Activated CD8-positive, alpha-beta memory T cell treated with anti-CD3 and anti-CD28 coated beads, Interleukin-2, amount 50 U/mL, for 48 hours (primary cell): ENCODE results near the gene TFAP2A.

ENCODE experiments used
- DNase-seq: peaks from one replicate; pipeline ENCODE4 v3.0.0-alpha.2; 2020

TFAP2A gene

DNA sequence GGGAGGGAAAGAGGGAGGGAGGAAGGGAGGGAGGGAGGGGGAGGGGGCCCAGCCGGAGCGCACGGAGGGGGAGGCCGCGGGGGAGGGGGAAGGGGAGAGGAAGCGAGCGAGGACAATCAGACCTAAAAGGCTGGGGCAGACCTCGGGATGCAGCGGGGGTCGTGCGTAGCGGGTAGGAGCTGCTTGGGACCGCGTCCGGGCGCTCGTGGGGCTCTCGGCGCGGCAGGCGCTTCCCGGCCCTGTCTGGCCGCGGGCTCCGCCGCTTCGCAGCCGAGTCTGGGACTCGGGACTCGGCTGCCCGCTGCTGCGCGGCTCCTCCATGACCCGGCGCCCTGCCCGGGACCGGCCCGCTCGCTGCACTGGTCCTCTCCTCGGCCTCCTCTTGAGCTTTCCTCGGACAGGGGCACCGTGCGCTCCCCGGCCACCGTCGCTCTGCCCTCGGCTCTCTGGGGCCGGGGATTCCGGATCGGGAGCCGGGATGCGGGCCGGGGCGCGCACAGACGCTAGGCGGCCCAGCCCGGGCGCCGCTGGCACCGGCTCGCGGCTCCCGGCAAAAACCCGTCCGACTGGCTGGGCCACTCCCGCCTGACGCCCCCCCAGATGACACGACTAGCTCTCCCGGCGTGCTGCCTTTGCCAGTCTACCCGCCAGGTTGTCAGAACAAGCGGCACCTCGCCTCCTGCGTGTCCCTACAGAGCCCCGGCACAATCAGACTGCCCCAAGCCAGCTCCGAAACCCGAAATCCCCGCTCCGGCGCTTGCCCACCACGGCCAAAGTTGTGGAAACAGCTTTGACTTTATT, 2.2 kb downstream of the TFAP2A start:
- DNase-seq = no peak

DNA sequence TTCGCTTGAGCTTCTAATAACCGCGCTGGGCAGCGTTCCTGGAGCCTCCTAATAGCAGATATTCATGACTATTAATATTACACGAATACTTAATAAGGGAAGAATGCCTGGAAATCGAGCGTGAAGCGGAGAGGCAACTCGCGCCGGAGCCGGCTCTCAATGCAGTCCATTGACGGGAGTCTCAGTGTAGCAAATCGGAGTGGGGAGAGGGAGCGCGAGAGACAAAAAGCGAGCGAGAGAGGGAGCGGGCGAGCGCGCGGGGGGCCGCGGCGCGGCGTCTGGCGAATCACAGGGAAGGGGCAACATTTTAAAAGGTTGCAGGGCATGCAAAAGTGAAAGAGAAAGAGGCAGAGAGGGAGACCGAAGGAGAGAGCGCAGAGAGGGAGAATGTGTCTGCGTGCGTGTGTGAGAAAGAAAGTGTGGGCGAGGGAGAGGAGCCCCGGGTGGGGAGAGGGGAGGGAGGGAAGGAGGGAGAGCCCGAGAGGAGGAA, 2.9 kb downstream of the TFAP2A start:
- DNase-seq = no peak

DNA sequence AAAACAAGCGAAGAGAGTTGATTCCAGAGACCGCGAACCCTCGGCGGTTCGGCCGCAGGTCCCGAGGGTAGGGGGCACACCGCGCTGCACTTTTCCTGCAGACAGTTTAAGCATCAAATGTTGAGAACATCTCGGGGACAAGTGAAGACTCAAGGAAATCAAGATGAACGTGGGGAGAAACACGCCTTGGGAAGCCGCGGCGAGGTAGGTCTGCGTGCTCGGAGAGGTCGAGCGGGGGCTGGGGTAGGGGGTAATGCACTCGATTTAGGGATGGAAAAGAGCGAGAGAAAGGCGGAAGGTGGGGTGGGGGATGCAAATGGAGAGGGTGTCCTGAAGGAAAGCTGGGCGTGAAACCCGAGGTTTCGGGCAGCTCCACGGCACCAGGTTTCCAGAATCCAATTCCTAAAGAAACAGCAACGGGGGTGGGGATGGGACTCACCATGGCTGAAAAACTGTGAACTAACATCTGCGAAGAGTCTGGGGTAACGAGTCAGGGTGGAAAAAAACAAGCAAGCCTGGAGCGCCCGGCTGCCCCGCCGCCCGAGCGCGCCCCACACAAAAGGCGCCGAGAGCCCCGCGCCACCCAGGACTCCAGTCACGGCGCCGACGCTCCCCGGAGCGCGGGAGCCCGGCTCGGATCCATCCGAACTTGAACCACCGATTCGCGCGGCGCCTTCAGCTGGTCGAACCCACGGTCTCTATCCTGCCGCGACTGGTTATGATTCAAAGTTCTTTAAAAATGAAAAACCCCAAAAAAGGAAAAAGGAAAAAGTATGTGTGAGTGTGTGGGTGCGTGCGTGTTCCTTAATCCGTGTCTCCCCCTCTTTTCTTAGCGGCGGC, 3.5 kb downstream of the TFAP2A start:
- no peak for DNase-seq

DNA sequence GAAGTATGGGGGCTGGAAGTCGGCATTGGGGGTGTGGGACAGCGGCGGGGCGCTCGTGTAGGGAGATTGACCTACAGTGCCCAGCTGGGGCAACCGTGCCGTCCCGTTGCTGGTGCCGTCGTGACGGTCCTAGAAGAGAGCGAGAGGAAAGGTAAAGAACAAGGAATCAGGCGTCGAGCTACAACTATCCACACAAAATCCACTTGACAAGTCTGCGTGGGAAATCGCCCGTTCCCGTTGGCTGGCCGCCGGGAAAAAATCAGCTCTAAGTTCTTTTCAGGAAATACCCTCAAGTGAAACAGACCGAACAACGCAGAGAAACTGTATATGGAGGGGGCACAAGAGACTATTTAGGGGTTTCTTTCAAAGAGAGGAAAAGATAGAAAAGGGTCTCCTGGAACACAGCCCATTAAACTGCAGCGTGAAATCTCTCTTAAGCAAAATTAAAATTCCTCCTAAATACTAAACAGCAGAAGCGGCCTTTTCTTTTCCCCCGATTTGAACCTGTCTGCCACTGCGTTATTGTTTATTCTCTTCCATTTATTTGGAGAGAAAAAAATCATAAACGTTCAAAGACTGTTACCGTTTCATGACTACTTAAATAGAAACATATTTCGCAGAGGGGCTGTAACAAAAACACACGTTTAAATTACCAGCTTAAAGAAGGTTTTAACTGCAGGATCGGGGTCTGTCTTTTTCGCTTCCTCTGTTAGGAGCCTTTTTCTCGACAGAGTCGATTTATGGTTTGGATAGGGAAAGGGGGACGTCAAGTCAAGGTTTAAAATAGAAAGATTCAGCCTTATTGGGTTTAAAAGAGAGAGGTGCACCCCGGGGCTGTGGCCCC, 4.4 kb downstream of the TFAP2A start:
- DNase-seq = no peak

DNA sequence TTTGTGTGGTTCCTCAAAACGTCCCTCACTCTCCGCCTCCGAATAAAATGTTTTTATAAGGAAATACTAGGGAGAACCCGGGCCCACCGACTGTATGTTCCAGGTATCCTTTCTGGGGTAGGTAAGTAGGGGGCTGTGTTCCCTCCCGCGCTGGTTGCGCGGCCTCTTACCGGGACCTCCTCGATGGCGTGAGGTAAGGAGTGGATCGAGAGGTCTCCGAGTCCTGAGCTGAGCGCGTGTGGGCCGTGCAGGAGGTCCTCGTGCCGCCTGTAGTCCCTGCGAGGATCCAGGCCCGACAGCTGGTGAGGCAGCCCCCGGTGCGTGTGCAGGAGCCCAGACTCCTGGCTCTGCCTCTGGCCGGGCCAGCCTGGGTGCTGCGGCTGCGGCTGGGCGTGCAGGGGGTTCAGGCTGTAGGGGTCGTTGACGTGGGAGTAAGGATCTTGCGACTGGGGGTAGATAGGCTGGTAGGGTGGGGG, 5.1 kb downstream of the TFAP2A start:
- no peak for DNase-seq

DNA sequence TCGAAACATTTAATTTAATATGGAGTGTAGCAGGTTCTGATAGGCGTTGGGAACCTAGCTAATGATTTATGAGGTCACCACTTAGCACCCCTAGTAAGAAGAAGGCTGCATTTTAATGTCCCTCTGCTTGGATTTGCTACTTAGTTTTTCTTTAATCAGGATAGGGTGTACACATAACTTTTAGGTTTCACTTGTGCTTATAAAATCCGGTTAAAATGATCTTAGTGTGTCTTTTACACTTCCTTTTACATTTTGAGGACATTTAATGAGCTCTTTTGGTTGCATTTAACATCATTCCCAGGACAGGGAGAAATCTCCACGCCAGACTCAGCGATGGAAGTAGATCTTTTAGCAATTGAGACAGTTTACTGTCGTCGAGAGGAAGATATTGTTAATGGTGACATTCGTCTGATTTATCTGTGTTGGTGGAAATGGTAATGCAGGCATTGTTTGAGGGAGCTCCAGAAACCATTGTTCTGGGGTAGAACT, 5.6 kb downstream of the TFAP2A start:
- no peak for DNase-seq

DNA sequence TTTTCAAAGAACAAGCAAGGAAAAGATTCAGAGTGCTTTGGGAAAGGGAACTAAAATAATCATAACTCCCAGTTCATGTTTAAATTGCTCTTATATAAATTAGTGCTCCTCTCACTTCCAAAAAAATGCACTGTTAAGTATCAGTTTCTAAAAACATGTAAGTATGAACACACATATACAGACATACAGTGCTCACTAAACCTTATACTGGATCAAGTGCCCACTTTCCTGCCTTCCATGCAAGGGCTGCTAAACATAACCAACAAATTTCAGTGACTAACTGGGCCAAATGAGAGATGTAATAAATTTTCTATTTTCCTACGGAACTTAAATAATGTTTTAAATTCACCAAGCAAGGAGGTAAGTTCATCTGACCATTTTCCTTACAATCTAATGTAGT, 6.4 kb downstream of the TFAP2A start:
- DNase-seq = no peak

DNA sequence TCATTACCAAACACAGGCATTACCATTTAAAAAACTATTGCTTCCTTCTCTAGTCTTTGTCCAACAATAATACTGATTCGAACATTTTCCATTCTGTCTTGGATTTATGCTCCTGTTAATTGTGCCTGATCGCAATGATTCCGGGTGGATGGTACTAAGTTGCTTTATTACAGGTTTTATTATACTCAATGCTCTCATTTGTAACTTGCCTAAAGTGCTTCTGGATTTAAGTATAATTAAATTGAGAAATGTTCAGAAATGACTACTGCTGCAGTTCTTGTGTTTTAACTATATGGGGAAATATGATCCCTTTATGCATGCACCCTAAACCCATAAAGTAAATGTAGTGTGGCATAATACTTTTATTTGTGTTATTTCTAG, 7.2 kb downstream of the TFAP2A start:
- no peak for DNase-seq

DNA sequence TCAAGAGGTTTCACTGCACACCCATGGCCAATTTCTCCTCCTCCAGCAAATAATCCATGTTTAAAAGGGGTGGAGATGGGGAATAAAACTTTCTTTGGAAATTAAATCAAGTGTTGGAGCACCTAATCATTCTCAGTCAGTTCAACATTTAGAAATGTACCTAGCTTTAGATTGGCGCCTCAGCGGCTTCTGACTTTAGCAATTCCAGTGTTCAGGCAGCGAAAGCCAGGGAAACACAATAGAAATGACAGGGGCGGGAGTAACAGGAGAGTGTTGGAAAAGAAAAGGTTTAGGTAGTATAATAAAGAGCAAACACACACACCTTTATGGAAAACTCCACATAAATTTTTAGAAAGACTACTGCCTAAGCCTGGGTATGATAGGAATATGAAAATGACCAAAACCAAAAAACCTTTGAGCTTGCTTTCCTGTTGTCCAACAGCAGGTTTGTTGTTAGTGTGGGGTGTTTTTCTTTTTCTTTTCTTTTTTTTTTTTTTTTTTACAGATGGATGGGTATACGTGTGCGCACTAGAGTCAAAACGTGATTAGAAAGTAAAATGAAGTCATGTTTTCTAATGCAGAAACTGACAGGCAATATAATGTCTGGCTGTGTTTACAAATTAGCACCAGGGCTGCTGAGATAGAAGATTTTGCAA, 7.7 kb downstream of the TFAP2A start:
- no peak for DNase-seq

DNA sequence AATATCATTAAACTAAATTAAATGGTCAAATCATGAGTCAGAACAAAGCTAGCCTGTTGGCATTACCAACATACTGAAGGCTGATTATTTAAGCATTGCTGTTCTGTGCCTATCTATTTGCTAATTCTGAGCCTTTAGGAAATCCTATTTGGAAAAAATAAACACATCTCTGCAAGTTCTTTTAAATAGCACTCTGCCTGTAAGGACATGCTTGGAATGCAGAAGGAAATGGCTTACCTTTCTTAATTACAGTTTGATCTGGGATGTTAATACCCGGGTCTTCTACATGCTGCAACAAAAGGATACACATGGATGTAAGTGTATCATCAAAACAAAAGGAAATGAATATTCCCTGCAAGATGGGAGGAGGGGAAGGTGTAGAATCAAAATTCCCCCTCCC, 8.3 kb downstream of the TFAP2A start:
- DNase-seq = no peak

DNA sequence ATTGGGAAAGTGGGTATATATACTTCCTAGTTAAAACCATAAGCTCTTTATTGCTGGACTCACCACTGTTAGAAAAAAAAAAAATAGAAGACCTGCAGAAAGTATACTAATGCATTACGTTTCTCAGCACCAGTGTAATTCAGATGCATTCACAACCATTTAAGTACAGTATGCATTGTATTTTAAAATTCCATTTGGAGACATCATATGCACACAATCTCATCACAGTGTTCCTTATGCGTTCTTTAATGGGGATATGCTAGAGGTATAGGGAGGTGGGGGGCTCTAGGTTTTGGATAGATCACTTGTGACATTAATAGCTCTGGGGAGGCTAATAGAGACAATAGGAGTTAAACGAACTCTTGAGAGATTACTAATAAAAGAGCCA, 9.4 kb downstream of the TFAP2A start:
- no peak for DNase-seq

DNA sequence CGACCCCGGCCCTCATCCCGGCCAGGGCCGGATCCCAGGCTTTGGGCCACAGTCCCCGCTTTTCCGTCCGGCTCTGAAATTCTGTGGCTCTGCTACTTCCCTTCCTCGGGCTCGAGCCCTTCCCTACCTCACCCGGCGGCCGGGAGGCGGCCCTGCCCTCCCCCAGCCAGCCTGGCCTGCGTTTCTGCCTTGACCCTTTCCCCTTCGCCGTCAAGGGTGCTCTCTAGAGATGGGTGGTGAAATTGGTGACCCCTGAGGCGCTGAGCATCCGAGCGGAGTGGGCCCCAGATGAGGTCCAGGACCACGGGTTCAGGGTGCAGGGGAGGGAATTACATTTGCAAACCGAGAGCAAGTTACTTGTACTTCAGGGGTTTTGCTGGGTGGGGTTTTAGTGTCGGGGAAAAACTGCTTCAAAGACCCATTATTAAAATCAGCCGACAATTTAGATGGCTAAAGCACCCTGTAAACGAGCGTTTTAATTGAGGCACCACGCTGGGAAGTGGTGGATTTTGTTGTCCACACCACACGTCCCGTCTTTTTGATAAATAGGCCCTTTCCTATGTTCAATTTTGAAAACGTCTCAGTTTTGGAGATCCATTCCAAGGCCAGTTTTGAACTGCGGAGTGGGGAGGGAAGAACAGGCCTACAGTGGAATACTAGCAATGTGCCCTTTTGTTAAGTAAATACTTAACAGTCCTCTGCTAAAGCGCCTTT, 9.9 kb downstream of the TFAP2A start:
- no peak for DNase-seq

DNA sequence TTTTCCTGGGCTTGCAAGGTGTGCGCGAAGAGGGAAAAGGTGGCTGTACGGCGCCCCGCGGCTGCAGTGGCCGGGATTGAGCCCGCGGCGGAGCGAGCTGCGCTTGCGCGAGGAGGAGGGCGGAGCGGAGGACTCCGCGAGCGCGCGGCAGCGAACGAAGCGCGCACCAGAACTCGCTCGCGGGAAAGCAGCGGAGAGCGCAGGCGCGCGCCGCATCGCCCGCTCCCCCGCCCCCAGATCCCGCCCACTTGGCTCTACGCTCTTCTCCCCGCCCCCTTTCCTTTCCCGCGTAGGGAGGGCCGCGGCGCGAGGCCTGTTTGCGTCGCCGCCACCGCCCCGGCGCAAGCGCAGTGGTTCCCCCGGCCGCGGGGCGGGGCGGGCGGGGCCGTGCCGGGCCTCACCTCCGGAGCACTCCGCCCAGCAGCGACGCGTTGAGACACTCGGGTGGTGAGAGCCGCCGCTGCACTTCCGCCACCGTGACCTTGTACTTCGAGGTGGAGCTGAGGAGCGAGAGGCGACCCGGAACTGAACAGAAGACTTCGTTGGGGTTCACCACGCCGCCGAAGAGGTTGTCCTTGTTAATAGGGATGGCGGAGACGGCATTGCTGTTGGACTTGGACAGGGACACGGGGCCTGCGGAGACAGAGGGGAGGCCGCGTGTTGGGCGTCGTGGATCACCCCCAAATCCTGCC, 10.6 kb downstream of the TFAP2A start:
- peak; percentile 91 for DNase-seq

DNA sequence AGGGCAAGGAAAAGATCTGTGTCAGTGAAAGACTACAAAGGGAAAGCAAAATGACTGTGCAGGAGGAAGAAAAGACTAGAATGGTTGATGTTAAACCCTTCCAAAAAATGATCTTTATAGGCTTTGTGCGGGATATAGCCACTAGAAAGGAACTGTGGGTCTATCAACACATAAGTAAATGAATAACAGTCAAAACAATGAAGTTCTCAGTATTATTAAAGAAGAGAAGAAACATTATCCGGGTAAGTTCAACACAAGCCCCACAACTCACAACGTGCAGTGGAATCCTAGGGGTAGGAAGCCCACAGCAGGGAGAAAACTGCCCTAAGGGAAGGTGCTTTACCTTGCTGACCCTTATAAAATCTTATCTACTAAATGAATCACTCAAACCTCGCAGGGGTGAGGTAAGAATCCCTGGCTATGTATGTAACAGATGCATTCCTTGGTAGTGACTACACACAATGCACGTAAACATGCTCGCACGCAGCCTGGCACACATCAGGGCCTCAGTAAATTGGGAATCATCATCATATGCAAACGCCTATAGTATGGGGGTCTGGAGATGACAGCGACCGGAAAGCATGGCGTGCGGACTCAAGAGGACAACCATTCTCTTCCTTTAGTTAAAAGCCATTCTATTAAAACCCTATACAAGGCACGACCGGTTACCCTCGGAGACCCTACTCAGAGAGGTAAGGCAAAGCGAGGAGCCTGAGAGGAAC, 11.3 kb downstream of the TFAP2A start:
- DNase-seq = no peak

DNA sequence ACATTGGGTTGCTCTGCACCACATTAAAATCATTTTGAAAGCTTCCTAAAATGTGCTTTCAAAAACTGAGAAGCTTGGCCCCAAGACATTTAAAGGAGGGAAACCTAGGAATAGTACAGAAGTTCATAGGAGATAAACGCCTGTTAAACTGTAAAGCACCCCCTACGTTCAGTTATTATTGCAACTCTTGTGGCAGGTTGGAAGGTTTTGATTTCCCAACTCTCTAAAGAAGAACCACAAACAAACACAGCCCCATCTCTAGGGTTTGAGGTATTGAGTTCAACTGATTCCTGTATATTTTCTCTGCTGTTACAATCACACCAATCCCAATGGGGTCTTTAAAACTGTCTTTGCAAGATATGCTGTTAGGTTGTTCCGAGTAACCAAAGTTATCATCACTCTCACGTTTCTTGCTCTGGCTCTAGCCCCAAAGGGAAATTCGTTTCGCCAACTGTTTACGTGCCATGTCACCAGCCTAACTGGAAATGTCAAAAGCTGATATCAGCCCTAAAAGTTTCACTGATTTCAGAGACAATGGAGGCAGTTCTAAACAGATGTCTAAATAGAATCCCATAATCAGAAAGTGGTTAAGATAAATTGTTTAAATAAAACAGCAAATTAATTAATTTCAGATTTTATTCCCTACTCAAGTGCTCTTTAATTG, 12.1 kb downstream of the TFAP2A start:
- no peak for DNase-seq

DNA sequence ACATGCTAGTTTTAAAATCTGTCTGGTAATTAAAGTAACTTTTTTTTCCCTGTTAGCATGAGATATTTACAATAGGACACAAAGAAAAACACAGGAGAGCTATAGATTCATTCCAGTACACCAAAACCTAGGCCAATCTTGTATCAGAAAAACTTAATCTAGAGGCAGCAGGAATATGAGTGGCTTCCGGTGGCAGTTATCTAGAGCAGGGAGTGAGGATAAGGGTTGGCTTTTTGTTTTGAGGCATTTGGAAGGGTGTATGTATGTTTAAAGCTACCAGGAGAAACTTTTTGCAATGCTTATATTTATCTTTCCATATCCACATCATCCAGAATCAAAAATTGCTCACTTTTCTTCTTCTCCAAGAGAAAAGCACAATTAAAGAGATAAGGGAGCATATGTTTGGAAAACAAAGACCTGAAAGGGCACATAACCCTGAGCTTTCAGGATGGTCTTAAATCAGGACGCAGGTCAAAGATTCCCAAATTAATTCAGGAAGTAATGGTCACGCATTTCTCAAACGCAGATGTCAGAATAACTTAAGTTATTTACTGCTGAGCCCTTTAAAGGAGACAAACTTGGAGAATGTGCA, 13.1 kb downstream of the TFAP2A start:
- no peak for DNase-seq

DNA sequence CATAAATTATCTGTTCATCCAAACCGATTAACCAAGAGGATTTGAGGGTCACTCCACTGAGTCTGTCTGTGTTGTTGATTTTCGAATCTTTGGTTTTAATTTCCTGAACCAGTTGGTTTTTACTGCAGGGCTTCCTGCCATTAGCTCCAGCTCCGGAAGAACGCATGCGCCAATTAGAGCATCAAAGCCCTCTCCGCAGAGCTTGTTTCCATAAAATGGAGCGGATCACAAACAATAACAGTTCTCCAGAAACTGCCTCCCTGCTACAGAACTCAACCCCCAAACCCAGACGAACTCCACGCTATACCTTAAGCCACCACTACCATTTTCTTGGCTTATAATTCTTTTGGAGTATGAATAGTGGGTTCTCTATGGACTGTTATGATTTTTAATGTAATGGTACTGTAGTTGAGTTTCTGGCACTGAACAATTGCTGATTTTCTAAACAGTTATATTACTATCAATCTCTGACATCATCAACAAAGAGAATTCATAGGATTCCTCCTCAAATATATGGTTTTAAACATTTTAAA, 13.8 kb downstream of the TFAP2A start:
- no peak for DNase-seq

DNA sequence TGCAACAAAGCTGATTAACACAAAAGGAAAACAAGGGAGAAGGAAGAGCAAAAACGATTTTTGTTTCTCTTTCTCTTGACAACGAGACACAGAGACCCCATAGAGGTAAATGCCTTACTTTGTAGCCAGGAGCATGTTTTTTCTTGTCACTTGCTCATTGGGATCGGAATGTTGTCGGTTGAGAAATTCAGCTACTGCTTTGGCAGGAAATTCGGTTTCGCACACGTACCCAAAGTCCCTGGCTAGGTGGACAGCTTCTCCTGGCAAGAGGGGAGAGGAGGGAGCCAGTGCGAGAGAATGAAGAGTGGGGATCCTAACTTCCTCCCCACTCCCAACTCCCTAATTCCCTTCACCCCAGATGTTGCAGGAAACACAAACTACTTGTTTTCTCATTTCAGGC, 14.5 kb downstream of the TFAP2A start:
- no peak for DNase-seq

DNA sequence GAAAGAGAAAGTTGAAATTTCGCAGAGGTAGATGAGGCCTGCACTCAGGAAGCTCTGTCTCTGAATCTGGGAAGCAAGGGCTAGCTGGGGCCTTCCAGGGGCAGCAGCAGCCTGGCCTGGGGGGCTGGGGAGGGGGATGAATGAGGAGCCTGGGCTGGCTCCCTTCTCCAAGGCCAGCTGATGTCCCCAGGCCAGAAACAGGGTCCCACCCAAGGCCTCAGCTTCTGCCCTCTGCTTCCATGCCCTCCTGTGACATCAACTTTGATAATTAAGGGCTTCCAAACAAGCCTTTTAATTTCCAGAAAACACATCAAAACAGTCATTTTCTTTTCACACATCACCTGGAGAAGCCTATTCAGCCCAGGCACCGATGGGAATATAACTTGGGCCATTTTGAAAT, 15.4 kb downstream of the TFAP2A start:
- no peak for DNase-seq
